ENCODE results near the gene CENPF. TPM values are rescaled to one million over a fixed set of nuclear protein-coding genes. Genes with fewer than 3 reads are reported as not detected.
A peak's percentile ranks its signal among the peaks of the same experiment; 100 is the strongest.
"Not testable (repeated sequence)": the region's sequence is repeated elsewhere in the genome, so short reads cannot be mapped to it uniquely, and the experiment has no call there.

CENPF gene
- total and polyA plus RNA-seq, 2 experiments from 2014 or later = 25.9 to 29.1 TPM

- no peaks in the 10 kb centered on the region for H3K9me2 ChIP-seq (ENCODE audit: insufficient read depth)
- no peak for TF ChIP-seq EZH2 (IDR thresholded peaks at IDR 0.05; ENCODE audit: insufficient read depth, poor library complexity, severe bottlenecking)
- TF ChIP-seq EZH2phosphoT487 (IDR thresholded peaks at IDR 0.05; ENCODE audit: insufficient read depth, low read depth) = no peak
- H3K9ac ChIP-seq = no peak overlapping the region
- H2AFZ ChIP-seq = no peak overlapping the region
- no peak overlapping the region for H3K27ac ChIP-seq
- H4K20me1 ChIP-seq (ENCODE audit: insufficient read depth) = no peaks in the 10 kb centered on the region
- in situ Hi-C loops (cut with MboI) = no loop called here
- DNase-seq = peak; percentile 6
- H3K4me3 ChIP-seq = no peak overlapping the region
- WGBS, 2 experiments (ENCODE audit: low coverage in 1 of 2, low lambda C conversion rate in 2 of 2, missing lambda C conversion rate in 2 of 2) = 40 to 66% methylated on average over 2 of the region's 2 CpGs
- no peaks in the 10 kb centered on the region for H3K4me1 ChIP-seq (ENCODE audit: insufficient read depth)
- no peaks in the 10 kb centered on the region for H3K79me2 ChIP-seq (ENCODE audit: insufficient read depth)
- H3K36me3 ChIP-seq (ENCODE audit: low read depth) = peaks cover 5% of the 10 kb centered on the region; the same call in 1 of the 2 replicates
- no peaks in the 10 kb centered on the region for H3F3A ChIP-seq (ENCODE audit: insufficient read depth)
- no peaks in the 10 kb centered on the region for H3K9me3 ChIP-seq (ENCODE audit: low read depth)
- H3K27me3 ChIP-seq (replicated peaks; ENCODE audit: insufficient read depth) = no peaks in the 10 kb centered on the region
- no peak overlapping the region for H3K4me2 ChIP-seq (ENCODE audit: unreplicated experiment)
Measured at GRCh38 chr1:214670098-214670497, 67.1 kb downstream of the CENPF start.

- H3K4me1 ChIP-seq (ENCODE audit: insufficient read depth); H3K27ac ChIP-seq; H3K36me3 ChIP-seq (ENCODE audit: low read depth); H2AFZ ChIP-seq; H3K9me3 ChIP-seq (ENCODE audit: low read depth); H3K4me3 ChIP-seq; in situ Hi-C loops (cut with MboI); H3K9me2 ChIP-seq (ENCODE audit: insufficient read depth); H3K27me3 ChIP-seq (replicated peaks; ENCODE audit: insufficient read depth); DNase-seq; H3K4me2 ChIP-seq (ENCODE audit: unreplicated experiment); H4K20me1 ChIP-seq (ENCODE audit: insufficient read depth); H3K9ac ChIP-seq; H3K79me2 ChIP-seq (ENCODE audit: insufficient read depth); H3F3A ChIP-seq (ENCODE audit: insufficient read depth): not testable (repeated sequence)
- 97 to 99% methylated on average over 11 to 29 of the region's 29 CpGs for WGBS, 2 experiments (ENCODE audit: low coverage in 1 of 2, low lambda C conversion rate in 2 of 2, missing lambda C conversion rate in 2 of 2)
Measured at GRCh38 chr1:214673029-214673428, 70.0 kb downstream of the CENPF start.

GRCh38 chr1:214673576-214673975 lies 70.6 kb downstream of the CENPF start:
- no peaks in the 10 kb centered on the region; the same call in 1 of the 2 replicates for H3F3A ChIP-seq (ENCODE audit: insufficient read depth)
- H3K79me2 ChIP-seq (ENCODE audit: insufficient read depth) = no peaks in the 10 kb centered on the region
- 0 out of 2 replicates have a peak, but pooled peaks cover 5% of the 10 kb centered on the region for H3K36me3 ChIP-seq (ENCODE audit: low read depth)
- H3K9ac ChIP-seq = no peak overlapping the region
- H3K4me1 ChIP-seq (ENCODE audit: insufficient read depth) = no peaks in the 10 kb centered on the region
- DNase-seq = no peak
- H3K9me2 ChIP-seq (ENCODE audit: insufficient read depth) = no peaks in the 10 kb centered on the region
- no peak overlapping the region for H3K4me3 ChIP-seq
- TF ChIP-seq EZH2 (IDR thresholded peaks at IDR 0.05; ENCODE audit: insufficient read depth, poor library complexity, severe bottlenecking) (no peak), EZH2phosphoT487 (IDR thresholded peaks at IDR 0.05; ENCODE audit: insufficient read depth, low read depth) (no peak)
- H3K4me2 ChIP-seq (ENCODE audit: unreplicated experiment) = no peak overlapping the region
- H3K27me3 ChIP-seq (replicated peaks; ENCODE audit: insufficient read depth) = no peaks in the 10 kb centered on the region
- no peaks in the 10 kb centered on the region for H4K20me1 ChIP-seq (ENCODE audit: insufficient read depth)
- H2AFZ ChIP-seq = no peak overlapping the region
- in situ Hi-C loops (cut with MboI) = no loop called here
- 87 to 96% methylated on average over 6 to 8 of the region's 8 CpGs for WGBS, 2 experiments (ENCODE audit: low coverage in 1 of 2, low lambda C conversion rate in 2 of 2, missing lambda C conversion rate in 2 of 2)
- H3K9me3 ChIP-seq (ENCODE audit: low read depth) = no peaks in the 10 kb centered on the region
- H3K27ac ChIP-seq = no peak overlapping the region

GRCh38 chr1:214675524-214675923 lies 72.5 kb downstream of the CENPF start:
- H3K9me3 ChIP-seq (ENCODE audit: low read depth); H3K9ac ChIP-seq; H3F3A ChIP-seq (ENCODE audit: insufficient read depth); H3K4me1 ChIP-seq (ENCODE audit: insufficient read depth); H3K4me2 ChIP-seq (ENCODE audit: unreplicated experiment); in situ Hi-C loops (cut with MboI); H3K27me3 ChIP-seq (replicated peaks; ENCODE audit: insufficient read depth); DNase-seq; H3K9me2 ChIP-seq (ENCODE audit: insufficient read depth); H2AFZ ChIP-seq; H3K27ac ChIP-seq; H3K79me2 ChIP-seq (ENCODE audit: insufficient read depth); H3K4me3 ChIP-seq; H3K36me3 ChIP-seq (ENCODE audit: low read depth); H4K20me1 ChIP-seq (ENCODE audit: insufficient read depth): not testable (repeated sequence)
- WGBS, 2 experiments (ENCODE audit: low coverage in 1 of 2, low lambda C conversion rate in 2 of 2, missing lambda C conversion rate in 2 of 2) = 83 to 100% methylated on average over 1 of the region's 1 CpG

- 97 to 98% methylated on average over 4 of the region's 4 CpGs for WGBS, 2 experiments (ENCODE audit: low coverage in 1 of 2, low lambda C conversion rate in 2 of 2, missing lambda C conversion rate in 2 of 2)
- Histone ChIP-seq H3K27ac (no peak overlapping the region), H3K9me2 (ENCODE audit: insufficient read depth) (no peaks in the 10 kb centered on the region), H3F3A (ENCODE audit: insufficient read depth) (no peaks in the 10 kb centered on the region; the same call in 1 of the 2 replicates), H3K79me2 (ENCODE audit: insufficient read depth) (no peaks in the 10 kb centered on the region), H3K9me3 (ENCODE audit: low read depth) (no peaks in the 10 kb centered on the region), H3K36me3 (ENCODE audit: low read depth) (no peaks in the 10 kb centered on the region), H3K9ac (no peak overlapping the region), H4K20me1 (ENCODE audit: insufficient read depth) (no peaks in the 10 kb centered on the region), H2AFZ (no peak overlapping the region), H3K4me1 (ENCODE audit: insufficient read depth) (no peaks in the 10 kb centered on the region), H3K27me3 (replicated peaks; ENCODE audit: insufficient read depth) (no peaks in the 10 kb centered on the region), H3K4me3 (no peak overlapping the region), H3K4me2 (ENCODE audit: unreplicated experiment) (no peak overlapping the region)
- TF ChIP-seq EZH2 (IDR thresholded peaks at IDR 0.05; ENCODE audit: insufficient read depth, poor library complexity, severe bottlenecking) (no peak), EZH2phosphoT487 (IDR thresholded peaks at IDR 0.05; ENCODE audit: insufficient read depth, low read depth) (no peak)
- in situ Hi-C loops (cut with MboI) = no loop called here
- no peak for DNase-seq
Measured at GRCh38 chr1:214676747-214677146, 73.8 kb downstream of the CENPF start.

Data from GM23248 (cell line).